ENCODE results near the gene TEX54.

TEX54 gene

GRCh38 chr11:62851807-62852522 lies 19.3 kb upstream of the TEX54 start:
- H3K27ac ChIP-seq (ENCODE audit: extremely low read depth, low read depth, low read length), result no peak overlapping the region
- TF ChIP-seq BCL11A (tag by site-specific recombination; IDR thresholded peaks at IDR 0.05; ENCODE audit: low read depth), result no peak
- no peak for TF ChIP-seq SP7 (tag by site-specific recombination; IDR thresholded peaks at IDR 0.05)
- no peak for TF ChIP-seq ZBTB20 (tag by site-specific recombination; IDR thresholded peaks at IDR 0.05)
- no peak for TF ChIP-seq ZBTB10 (tag by site-specific recombination; IDR thresholded peaks at IDR 0.05)
- 0 out of 2 replicates have a peak, but pooled peaks have one; percentile 44 for TF ChIP-seq ZBTB48 (tag by site-specific recombination; IDR thresholded peaks at IDR 0.05)
- 0 out of 2 replicates have a peak, but pooled peaks have one; percentile 55 for TF ChIP-seq ZNF664 (tag by site-specific recombination; IDR thresholded peaks at IDR 0.05)
- peak; percentile 59; the same call in 1 of the 2 replicates for TF ChIP-seq TSHZ1 (tag by site-specific recombination; IDR thresholded peaks at IDR 0.05; ENCODE audit: borderline replicate concordance)
- no peak for TF ChIP-seq ZNF558 (tag by site-specific recombination; IDR thresholded peaks at IDR 0.05)
- peak; percentile 66; the same call in 1 of the 2 replicates for TF ChIP-seq ZNF362 (tag by site-specific recombination; IDR thresholded peaks at IDR 0.05)
- TF ChIP-seq ZNF514 (tag by site-specific recombination; IDR thresholded peaks at IDR 0.05), result no peak
- 0 out of 2 replicates have a peak, but pooled peaks have one; percentile 22 for TF ChIP-seq ZNF629 (tag by site-specific recombination; IDR thresholded peaks at IDR 0.05)
- TF ChIP-seq ZNF335 (tag by site-specific recombination; conservative IDR thresholded peaks at IDR 0.05), result peak; percentile 39; the same call in 1 of the 2 replicates
- ChIA-PET POLR2A (interaction anchor here (0.6 to 4.0 kb wide), 13 partner anchors 9 to 260 kb away, joined by 3 to 96 read pairs (median 4); partner anchors contain the start of genes C11orf98, CSKMT, MTA2 and SLC3A2), CTCF (interaction anchor here (0.6 kb wide), 2 partner anchors 18 to 172 kb away, joined by 3 to 4 read pairs; no protein-coding TSS in a partner anchor)
- H3K9me3 ChIP-seq (ENCODE audit: control insufficient read depth, insufficient read depth, low read depth, low read length), result no peaks in the 10 kb centered on the region
- H3K4me1 ChIP-seq (ENCODE audit: control insufficient read depth, insufficient read depth, low read length), result no peaks in the 10 kb centered on the region
- no peak overlapping the region for H3K4me3 ChIP-seq (ENCODE audit: low read depth, low read length)
- H3K36me3 ChIP-seq (ENCODE audit: control insufficient read depth in 2 of 2, insufficient read depth in 1 of 2, low read length in 2 of 2), result peaks cover 3 to 42% of the 10 kb centered on the region in 2 experiments; a peak in 1 of 3 replicates

- H3K4me1 ChIP-seq (ENCODE audit: control insufficient read depth, insufficient read depth, low read length), result no peaks in the 10 kb centered on the region
- H3K4me3 ChIP-seq (ENCODE audit: low read depth, low read length), result no peak overlapping the region
- ChIA-PET CTCF (interaction anchor here (0.6 to 0.8 kb wide), 3 partner anchors 19 to 171 kb away, joined by 3 to 4 read pairs (median 3); no protein-coding TSS in a partner anchor), POLR2A (interaction anchor here (0.6 to 4.0 kb wide), 20 partner anchors 8 to 277 kb away, joined by 3 to 96 read pairs (median 4); partner anchors contain the start of genes C11orf98, CSKMT, EEF1G and MTA2)
- no peak overlapping the region for H3K27ac ChIP-seq (ENCODE audit: extremely low read depth, low read depth, low read length)
- H3K36me3 ChIP-seq (ENCODE audit: control insufficient read depth in 2 of 2, insufficient read depth in 1 of 2, low read length in 2 of 2), result peaks cover 3 to 42% of the 10 kb centered on the region in 2 experiments; a peak in 1 of 3 replicates
- no peaks in the 10 kb centered on the region for H3K9me3 ChIP-seq (ENCODE audit: control insufficient read depth, insufficient read depth, low read depth, low read length)
- TF ChIP-seq GLIS2 (tag by site-specific recombination; IDR thresholded peaks at IDR 0.05) (no peak), ZBTB7A (tag by site-specific recombination; IDR thresholded peaks at IDR 0.05; ENCODE audit: low read depth) (no peak), ZNF394 (tag by site-specific recombination; IDR thresholded peaks at IDR 0.05; ENCODE audit: borderline replicate concordance) (no peak), ZNF530 (tag by site-specific recombination; IDR thresholded peaks at IDR 0.05; ENCODE audit: low read depth) (no peak), ZFP41 (tag by site-specific recombination; IDR thresholded peaks at IDR 0.05; ENCODE audit: borderline replicate concordance) (no peak), ZSCAN5A (tag by site-specific recombination; IDR thresholded peaks at IDR 0.05) (no peak), SCRT2 (tag by site-specific recombination; IDR thresholded peaks at IDR 0.05) (no peak), OVOL3 (tag by site-specific recombination; IDR thresholded peaks at IDR 0.05) (no peak), ZNF514 (tag by site-specific recombination; IDR thresholded peaks at IDR 0.05) (no peak), ZFP69B (tag by site-specific recombination; IDR thresholded peaks at IDR 0.05) (no peak)
Measured at GRCh38 chr11:62850911-62851806, 18.5 kb upstream of the TEX54 start.

All from HEK293 (cell line).